TTC549 (cell line): Measurements from ENCODE around the gene ZNF581.

ENCODE experiments used
- FAIRE-seq: peaks from 2 replicates; lab custom pipeline; 2012; peaks lifted over from hg19 to GRCh38; lab: Jason Lieb, UNC

Gene ZNF581

DNA sequence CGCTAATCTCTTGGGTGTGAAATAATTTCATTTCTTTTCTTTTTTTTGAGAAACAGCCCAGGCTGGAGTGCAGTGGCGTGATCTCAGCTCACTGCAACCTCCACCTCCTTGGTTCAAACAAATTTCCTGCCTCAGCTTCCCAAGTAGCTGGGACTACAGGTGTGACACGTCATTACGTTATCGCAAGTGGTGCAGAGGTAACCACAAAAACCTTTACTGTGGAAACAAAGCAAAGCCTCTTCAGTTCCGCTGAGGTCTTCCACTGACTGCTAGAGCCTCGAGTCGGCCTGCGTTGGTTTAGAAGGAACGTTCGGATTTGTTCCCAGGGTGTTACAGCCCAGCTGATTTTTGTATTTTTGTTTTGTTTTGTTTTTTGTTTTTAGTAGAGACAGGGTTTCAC is 17.1 kb upstream of the ZNF581 start:
- no peak for FAIRE-seq

DNA sequence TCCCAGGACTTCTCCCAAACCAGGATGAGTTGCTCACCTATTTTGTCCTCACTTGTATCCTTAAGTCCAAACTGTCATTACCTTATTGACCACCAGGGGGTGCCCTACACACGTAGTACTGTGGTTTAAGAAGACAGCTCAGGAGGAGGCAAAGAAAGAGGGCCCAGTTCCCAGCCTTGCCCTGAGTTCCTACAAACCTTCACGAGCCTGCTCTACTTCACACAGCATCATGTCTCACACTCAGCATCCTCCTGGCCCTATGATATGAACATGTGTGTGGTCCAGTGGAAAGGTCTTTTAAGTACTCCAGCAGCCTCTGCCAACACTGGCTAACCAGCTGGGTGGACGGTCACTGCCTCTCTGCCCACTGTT is 11.0 kb upstream of the ZNF581 start:
- peak; percentile 41 for FAIRE-seq

DNA sequence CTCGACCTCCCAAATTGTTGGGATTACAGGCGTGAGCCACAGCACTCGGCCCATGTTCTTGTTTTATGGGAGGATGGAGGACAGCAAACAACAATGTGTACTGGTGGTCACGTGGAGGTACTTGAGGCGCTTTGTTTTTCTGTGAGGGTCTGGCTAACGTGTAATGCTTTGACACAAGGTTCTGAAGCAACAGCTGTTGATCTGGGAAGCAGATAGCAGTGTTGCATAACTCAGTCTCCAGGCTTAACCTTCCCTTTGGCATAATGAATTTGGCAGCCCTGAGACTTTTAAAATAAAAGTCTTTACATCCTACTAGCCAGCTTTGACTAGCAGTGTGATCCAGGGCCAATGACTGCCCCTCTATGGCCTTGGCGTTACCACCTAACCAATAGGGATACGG is 9.6 kb upstream of the ZNF581 start:
- FAIRE-seq = no peak

GRCh38 chr19:55635334-55635717 is 8.1 kb upstream of the ZNF581 start:
- no peak for FAIRE-seq

DNA sequence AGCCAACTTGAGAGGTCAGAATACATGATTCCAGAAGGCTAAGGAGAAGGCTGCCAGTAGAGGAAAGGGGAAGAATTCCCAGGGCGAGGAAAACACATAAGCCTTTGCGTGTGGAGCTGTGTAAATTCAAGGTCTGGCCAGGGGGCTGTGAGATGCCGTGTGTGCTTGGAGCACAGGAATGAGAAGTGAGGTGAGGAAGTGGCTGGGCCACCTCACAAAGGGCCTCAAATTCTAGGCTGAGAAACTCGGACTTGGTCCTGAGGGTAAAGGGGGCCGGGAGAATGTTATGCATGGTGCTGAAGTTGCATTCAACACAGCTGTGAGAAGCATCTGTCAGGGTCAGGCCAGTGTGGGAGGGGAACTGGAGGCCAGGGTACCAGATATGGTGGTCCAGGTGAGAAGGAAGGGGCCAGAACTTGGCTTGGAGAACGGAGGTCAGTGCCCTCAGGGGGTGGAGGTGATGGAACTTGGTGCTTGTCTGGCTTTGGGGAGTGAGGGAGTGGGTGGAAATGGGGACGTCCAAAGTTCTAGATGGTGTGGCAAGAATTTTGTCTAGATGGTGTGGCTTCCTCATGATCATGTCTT is 7.5 kb upstream of the ZNF581 start:
- FAIRE-seq = no peak

GRCh38 chr19:55636723-55637122 is 6.7 kb upstream of the ZNF581 start:
- FAIRE-seq = no peak

GRCh38 chr19:55637534-55637933 is 5.9 kb upstream of the ZNF581 start:
- no peak for FAIRE-seq

- no peak for FAIRE-seq
Observed at GRCh38 chr19:55638864-55639359, 4.5 kb upstream of the ZNF581 start.

DNA sequence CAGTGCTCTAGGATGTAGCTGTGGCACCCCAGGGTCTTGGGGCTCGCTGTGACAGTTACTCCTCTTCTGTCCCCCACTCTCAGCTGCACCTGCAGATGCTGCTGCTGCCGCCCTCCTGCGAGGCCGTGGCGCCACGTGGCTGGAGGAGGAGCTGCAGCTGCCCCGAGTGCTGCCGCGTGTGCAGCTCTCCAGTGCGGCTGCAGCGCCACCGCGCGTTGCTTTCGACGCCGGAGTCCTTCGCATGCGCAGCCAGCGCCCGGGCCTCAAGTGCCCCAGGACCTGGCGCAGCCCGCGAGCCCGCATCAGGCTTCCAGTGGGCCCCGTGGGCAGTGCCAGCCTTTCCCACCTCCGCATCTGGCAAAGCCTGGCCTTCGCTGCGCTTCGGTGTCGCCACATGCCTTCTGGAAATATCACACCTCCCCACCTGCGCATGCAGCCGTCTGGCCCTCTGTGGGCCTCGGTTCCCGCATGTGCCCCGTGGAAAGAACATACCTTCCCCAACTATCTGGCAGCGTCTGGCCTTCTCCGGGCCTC is 3.3 kb upstream of the ZNF581 start:
- FAIRE-seq = no peak

- no peak for FAIRE-seq
Observed at GRCh38 chr19:55640577-55641425, 2.6 kb upstream of the ZNF581 start, which contains the start of gene ZNF580. Gene ZNF580 (plus strand): TSS chr19:55641002. CDS start chr19:55642509, 1,507 bp downstream.

DNA sequence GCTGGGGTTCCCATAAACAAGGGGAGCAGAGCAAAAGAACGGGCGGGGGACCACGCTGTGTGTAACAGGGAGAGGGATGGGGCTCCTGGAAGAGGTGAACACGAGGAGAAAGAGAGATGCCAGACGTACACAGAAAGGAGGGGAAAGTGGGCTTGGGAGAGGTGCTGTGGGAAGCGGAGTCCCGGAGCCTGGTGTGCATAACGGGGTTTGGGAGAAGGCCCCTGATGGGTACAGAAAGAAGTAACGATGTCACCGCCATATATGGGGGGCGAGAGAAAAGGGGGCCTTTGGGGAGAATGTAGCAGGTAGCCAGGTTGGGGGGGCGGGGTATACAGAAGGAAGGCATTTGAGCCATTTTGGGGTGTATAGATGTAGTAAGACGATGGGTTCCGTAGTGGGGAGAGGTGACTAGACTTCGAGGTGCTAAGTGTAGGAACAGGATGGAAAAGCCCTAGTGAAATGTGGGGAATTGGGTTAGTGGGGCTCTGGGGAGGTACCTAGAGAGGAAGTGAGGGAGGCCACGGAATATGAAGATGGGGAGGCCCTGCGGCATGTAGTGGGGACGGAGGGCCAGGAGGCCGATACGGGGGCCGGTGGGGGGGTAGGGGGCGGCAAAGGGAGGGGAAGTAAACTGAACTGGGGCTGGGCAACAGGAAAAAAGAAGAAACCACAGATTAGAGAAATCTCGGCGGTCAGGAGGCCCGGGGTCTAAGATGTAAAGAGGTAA is 1.9 kb upstream of the ZNF581 start:
- no peak for FAIRE-seq

GRCh38 chr19:55642153-55643002 is 1.1 kb upstream of the ZNF581 start:
- FAIRE-seq = no peak

- no peak for FAIRE-seq
Observed at GRCh38 chr19:55643887-55644176, 383 bp downstream of the ZNF581 start.

GRCh38 chr19:55644191-55644833 is 863 bp downstream of the ZNF581 start:
- no peak for FAIRE-seq

GRCh38 chr19:55644842-55645511 is 1.5 kb downstream of the ZNF581 start:
- no peak for FAIRE-seq

- no peak for FAIRE-seq
Observed at GRCh38 chr19:55645512-55645881, 2.0 kb downstream of the ZNF581 start.

GRCh38 chr19:55646889-55647731 is 3.7 kb downstream of the ZNF581 start:
- no peak for FAIRE-seq

- no peak for FAIRE-seq
Observed at GRCh38 chr19:55647732-55648584, 4.5 kb downstream of the ZNF581 start, which contains the start of gene CCDC106. Gene CCDC106 (plus strand): TSS chr19:55648212. CDS start chr19:55649047, 835 bp downstream.
